Cardiac atrium fibroblast (primary cell): ENCODE data around the gene CCT6A. TPM values are rescaled to one million over a fixed set of nuclear protein-coding genes. Genes with fewer than 3 reads are reported as not detected.

Source experiments
- total RNA-seq: library from RNA; depleted of rRNA; stranded (reverse); fragments of >200 nt; gene quantifications from 2 replicates; pipeline ENCODE4 v1.2.3, GENCODE V29; 2015

Gene CCT6A, protein sequence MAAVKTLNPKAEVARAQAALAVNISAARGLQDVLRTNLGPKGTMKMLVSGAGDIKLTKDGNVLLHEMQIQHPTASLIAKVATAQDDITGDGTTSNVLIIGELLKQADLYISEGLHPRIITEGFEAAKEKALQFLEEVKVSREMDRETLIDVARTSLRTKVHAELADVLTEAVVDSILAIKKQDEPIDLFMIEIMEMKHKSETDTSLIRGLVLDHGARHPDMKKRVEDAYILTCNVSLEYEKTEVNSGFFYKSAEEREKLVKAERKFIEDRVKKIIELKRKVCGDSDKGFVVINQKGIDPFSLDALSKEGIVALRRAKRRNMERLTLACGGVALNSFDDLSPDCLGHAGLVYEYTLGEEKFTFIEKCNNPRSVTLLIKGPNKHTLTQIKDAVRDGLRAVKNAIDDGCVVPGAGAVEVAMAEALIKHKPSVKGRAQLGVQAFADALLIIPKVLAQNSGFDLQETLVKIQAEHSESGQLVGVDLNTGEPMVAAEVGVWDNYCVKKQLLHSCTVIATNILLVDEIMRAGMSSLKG
- 78.5 and 104 TPM in 2 replicates for total RNA-seq

GRCh38 chr7:56051339-56052191 is at the start of gene CCT6A, which contains the start of gene PSPH:
Gene CCT6A (plus strand): TSS chr7:56051765. CDS start chr7:56051849, 84 bp downstream.
Gene PSPH (minus strand): TSS chr7:56051444. CDS start chr7:56021212, 30,232 bp downstream.

DNA sequence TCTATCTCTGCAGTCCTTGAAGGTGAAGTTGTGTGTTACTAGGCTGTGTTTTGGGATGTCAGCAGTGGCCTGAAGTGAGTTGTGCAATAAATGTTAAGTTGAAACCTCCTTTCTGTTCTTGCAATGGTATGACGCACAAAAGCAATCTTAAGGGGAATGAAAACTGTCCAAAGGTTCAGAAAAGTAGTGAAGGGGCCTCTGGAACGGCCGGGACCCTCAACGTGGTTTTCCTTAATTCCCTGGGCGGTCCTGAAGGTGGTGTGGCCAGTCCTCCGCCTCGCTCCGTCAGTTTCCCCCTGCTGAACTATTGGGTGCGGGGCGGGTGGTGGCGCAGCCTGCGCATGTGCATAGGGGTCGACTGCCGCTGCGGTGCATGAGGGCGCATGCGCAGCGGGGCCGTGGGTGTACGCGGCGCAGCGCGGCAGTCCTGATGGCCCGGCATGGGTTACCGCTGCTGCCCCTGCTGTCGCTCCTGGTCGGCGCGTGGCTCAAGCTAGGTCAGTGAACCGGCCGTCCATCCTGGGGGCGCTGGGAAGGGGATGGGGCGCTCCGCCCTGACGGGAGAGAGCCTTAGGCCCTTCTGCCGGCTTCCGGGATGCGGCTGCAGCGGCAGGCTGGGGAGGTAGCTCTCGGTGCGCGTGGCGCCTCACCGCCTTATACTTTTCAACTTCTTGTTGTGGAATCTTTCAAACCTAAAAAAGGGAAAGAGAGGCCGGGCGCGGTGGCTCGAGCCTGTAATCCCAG is 12.5 kb downstream of the CCT6A start, which contains the start of gene SUMF2:
SUMF2 (plus strand) TSS at position 405 of the 744 bp plus-strand sequence; CDS start at position 431, 26 bp downstream.

DNA sequence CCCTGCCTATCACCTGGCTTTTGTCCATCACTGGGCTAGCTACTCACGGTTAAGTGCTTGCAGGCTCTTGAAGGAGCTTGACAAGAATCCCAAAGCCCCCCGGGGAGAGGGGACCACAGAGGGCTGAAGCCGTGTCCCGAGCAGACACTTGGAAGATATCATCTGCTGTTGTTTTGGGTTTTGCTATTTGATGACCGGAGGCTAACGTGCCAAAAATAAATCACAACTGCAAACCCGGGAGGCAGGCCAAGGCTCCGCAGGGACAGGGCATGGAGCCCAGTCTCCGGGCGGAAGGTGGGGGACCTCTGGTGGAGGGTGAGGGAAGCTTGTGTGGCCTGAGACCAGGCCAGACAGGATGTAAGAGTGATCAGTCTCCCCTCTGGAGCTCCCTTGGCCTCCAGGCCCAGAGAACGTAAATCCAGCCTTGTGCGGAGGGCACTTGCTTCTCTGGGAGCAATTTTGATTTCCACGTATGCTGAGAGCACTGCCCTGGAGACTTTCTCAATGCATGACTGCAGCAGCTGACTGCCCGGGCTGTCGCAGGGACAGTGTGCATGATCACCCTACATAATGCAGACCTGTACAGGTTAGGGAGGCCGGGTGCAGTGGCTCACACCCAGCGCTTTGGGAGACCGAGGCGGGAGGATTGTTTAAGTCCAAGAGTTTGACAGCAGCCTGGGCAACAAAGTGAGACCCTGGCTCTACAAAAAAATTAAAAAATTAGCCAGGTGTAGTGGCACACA is 41.4 kb downstream of the CCT6A start, which contains the start of gene PHKG1:
PHKG1 (minus strand) TSS at position 164 of the 743 bp plus-strand sequence. CDS start 4,011 bp downstream, outside the sequence.

DNA sequence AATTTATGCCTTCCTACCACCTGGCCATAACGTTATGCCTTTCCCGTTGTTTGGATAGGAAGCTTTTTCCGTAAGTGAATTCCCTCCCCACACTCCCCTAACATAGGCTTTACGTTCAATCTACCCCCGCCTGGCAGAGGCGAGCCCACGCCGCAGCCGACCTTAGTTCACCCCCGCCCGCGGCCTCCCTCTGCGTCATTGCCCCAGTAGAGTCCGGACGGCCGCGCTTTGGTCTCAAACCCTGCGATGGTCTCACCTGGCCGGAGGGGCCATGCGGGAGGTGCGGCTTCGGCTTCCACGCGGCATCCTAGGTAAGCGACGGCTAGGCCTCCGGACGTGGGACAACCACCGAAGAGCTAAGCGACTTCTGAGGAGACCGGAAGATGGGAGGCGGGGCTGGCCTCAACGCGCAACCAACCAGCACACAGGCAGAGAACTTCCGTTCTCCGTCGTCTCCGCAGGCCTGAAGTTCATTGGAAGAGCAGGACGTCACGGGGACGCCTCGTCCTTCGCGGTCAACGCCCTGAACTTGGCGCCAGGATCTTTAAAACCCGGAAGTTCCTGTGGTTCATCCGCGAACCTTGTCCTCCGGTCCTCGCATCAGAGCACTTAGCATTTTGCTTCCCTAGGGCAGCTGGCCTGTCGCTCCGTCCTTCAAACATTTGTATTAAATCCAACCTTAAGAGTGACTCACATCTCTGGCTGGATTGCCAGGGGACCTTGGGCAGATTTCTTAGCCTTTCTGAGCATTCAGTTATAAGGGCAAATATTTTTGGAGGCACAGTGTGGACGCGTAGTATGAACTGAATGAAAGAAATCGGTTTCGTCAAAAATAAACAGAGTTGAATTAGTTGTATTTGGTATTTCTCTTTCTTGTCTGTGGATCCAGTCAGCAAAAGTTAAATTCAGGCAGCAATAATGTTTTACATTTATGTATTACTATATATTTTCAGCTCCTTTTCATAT is 54.8 kb downstream of the CCT6A start, which contains the start of gene CHCHD2:
CHCHD2 (minus strand) TSS at position 369 of the 966 bp plus-strand sequence; CDS start at position 306, 63 bp downstream.

Other genes with a start within 250 kb of the CCT6A start
- gene SEPTIN14, start 189.0 kb upstream of the CCT6A start, total RNA-seq, result not detected in 2 replicates
- 0.18 and 3.7 TPM in 2 replicates for gene ZNF713, start 164.3 kb upstream of the CCT6A start, total RNA-seq
- gene MRPS17, start 99.9 kb upstream of the CCT6A start, total RNA-seq, result 11.0 and 11.6 TPM in 2 replicates
- gene NIPSNAP2, start 87.2 kb upstream of the CCT6A start, total RNA-seq, result 37.7 and 46.2 TPM in 2 replicates
- 37.4 and 57.8 TPM in 2 replicates for gene PSPH, start 321 bp upstream of the CCT6A start, total RNA-seq
- 144 and 152 TPM in 2 replicates for gene SUMF2, start 12.5 kb downstream of the CCT6A start, total RNA-seq
- not detected in 2 replicates for gene PHKG1, start 41.2 kb downstream of the CCT6A start, total RNA-seq
- 382 and 398 TPM in 2 replicates for gene CHCHD2, start 54.7 kb downstream of the CCT6A start, total RNA-seq
- not detected in 2 replicates for gene NUPR2, start 64.7 kb downstream of the CCT6A start, total RNA-seq